Central memory CD8-positive, alpha-beta T cell (primary cell): Measurements from ENCODE around the gene UBXN1.
A peak's percentile ranks its signal among the peaks of the same experiment; 100 is the strongest.

Source experiments
- ATAC-seq: fragments of 150-1000 bp; cut with Tn5 transposase; replicated peaks from 2 replicates; pipeline ENCODE4 v1.10.0; 2022; ENCODE audit warnings: mild to moderate bottlenecking, moderate FRiP score, moderate number of reproducible peaks; ENCODE audit not compliant: poor library complexity, severe bottlenecking; ENCODE audit errors: extremely low read depth
- DNase-seq, 2 donors: peaks; one replicate each; pipeline ENCODE4 v3.0.0; 2021; ENCODE audit warnings: low spot score in 2 of 2
- H3K27ac Mint-ChIP-seq: one replicate; pipeline ENCODE4 v1.8.0; 2022; ENCODE audit warnings: low read depth, mild to moderate bottlenecking, moderate library complexity, mixed read lengths
- H3K27me3 Mint-ChIP-seq: one replicate; pipeline ENCODE4 v1.8.0; 2022; ENCODE audit warnings: mixed read lengths
- H3K36me3 Mint-ChIP-seq: one replicate; pipeline ENCODE4 v1.8.0; 2022; ENCODE audit warnings: mild to moderate bottlenecking, moderate library complexity, mixed read lengths; ENCODE audit not compliant: insufficient read depth
- H3K4me1 Mint-ChIP-seq: one replicate; pipeline ENCODE4 v1.8.0; 2022; ENCODE audit warnings: mixed read lengths
- H3K4me3 Mint-ChIP-seq: one replicate; pipeline ENCODE4 v1.8.0; 2022; ENCODE audit warnings: mild to moderate bottlenecking, moderate library complexity, mixed read lengths
- H3K9me3 Mint-ChIP-seq: one replicate; pipeline ENCODE4 v1.8.0; 2022; ENCODE audit warnings: mixed read lengths

UBXN1 gene

GRCh38 chr11:62716206-62716605, 37.3 kb upstream of the UBXN1 start:
- Mint-ChIP-seq H3K36me3 (peaks cover 90% of the 10 kb centered on the region), H3K27me3 (no peaks in the 10 kb centered on the region)

DNA sequence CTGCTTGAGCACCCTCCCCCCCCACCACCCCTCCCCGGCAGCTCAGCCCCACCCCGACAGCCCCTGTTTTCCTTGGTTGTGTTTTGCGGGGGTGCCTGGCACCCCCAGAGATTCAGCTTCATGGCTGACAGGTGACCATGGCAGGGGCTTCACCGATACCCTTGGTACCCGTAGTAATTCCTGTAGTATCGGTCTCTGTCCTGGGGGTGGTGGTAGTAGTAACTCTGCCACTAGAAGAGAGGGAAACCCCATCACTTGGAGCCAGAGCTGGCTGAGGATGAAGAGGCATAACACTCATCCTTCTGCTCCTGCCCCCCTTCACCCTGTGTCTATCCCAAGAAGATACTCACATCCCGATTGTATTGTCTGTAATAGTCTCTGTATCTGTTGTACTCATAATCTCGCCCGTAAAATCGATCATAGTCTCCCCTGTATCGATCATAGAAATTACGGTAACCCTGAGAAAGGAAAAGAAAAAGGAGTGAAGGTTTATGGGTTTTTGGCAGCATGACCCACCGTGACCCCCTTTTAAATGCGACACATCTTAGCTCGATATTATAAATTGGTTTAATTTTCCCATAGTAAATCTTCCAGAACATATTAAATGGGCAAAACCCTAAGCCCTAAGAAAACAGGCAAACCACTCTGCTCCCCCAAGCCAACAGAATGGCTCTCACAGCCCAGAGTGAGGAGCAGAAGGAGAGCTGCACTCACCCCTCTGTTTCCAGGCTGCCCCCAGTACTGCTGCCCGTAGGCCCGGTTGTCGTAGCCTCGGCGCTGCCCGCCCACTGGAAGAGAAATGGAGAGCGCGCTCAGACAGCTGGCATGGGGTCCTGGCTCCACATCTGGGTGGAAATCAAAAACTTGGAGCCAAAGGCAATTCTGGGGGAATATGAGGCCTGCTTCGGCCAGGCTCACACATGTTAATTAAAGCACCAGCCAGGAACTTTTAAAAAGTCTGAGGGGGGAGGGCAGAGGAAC, 36.6 kb upstream of the UBXN1 start:
- Mint-ChIP-seq H3K9me3 (no peaks in the 10 kb centered on the region), H3K4me1 (peaks cover 21% of the 10 kb centered on the region), H3K27me3 (no peaks in the 10 kb centered on the region), H3K27ac (peak overlapping the region; percentile 57), H3K4me3 (no peak overlapping the region), H3K36me3 (peaks cover 82% of the 10 kb centered on the region)
- no peak for DNase-seq
- ATAC-seq: no peak

More at GRCh38 chr11:62716206-62716605, 37.3 kb upstream of the UBXN1 start:
- H3K9me3 Mint-ChIP-seq: no peaks in the 10 kb centered on the region
- peaks cover 21% of the 10 kb centered on the region for H3K4me1 Mint-ChIP-seq
- DNase-seq (no peak), ATAC-seq (no peak)
- H3K4me3 Mint-ChIP-seq: no peak overlapping the region
- no peak overlapping the region for H3K27ac Mint-ChIP-seq

DNA sequence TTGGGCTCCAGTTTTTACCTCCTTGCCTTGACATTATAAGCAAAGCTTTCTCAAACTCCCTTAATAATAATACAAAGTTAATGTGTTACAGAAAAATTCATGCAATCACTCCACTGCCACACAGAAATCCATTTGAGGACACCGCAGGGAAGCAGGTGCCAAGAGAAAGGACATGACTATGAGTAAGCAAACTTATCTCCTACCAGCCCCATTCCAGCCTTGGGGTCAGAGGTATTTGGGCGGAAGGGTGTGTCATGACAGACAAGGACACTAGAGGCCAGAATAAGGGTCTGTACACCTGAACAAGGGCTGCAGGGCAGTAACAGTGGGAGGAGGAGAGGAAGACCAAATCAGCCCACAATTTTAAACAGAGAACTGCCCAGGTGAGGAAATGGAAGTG, 34.5 kb upstream of the UBXN1 start:
- Mint-ChIP-seq H3K27me3 (no peaks in the 10 kb centered on the region), H3K4me3 (no peak overlapping the region), H3K36me3 (peaks cover 72% of the 10 kb centered on the region), H3K4me1 (peaks cover 31% of the 10 kb centered on the region), H3K9me3 (no peaks in the 10 kb centered on the region), H3K27ac (peak overlapping the region; percentile 49)
- DNase-seq (no peak), ATAC-seq (no peak)

DNA sequence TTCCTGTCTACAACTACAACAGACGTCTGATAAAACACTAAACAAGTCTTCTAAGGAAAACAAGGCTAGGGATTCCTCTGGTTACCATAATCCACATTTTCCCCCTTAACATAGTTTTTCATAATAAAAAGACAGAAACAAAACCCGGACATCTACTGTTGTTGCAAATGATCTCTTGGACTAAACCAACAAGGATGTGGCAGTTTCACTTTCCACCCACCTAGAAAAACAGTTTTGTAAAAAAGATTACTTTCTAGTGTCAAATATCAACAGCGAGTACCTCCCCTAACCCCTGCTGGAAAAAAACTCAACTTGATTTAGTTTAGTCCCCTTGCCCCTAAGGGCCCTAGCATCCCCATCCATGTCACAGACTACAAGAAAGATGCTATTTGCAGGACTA, 34.0 kb upstream of the UBXN1 start:
- DNase-seq (no peak), ATAC-seq (no peak)
- Mint-ChIP-seq H3K27me3 (no peaks in the 10 kb centered on the region), H3K4me1 (peaks cover 31% of the 10 kb centered on the region), H3K4me3 (no peak overlapping the region), H3K36me3 (peaks cover 67% of the 10 kb centered on the region), H3K27ac (peak overlapping the region; percentile 22), H3K9me3 (no peaks in the 10 kb centered on the region)

DNA sequence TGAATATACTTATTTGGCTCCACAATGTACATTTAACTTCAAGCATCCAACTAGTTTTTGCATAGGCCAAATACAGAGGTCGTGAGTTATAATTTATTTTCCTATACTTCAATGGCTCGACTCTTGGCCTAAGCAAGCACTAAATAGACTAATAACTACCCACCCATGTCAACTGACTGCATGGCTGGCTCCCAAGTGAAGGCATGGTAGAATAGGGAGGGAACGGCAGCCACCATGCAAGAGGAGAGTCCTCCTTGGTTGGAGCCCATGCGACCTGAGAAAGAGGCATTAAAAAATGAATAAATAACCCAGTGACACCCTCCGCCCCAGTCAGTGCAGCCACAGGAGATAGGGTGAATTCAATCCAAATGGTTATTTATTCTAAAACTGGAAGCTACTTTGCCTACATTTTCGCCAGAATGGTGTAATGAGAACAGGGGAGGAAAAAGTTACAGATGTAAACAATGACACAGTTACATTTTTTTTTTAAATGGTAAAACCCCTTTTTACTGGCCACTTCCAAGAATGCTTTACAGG, 33.5 kb upstream of the UBXN1 start:
- DNase-seq (no peak), ATAC-seq (no peak)
- H3K27me3 Mint-ChIP-seq: no peaks in the 10 kb centered on the region
- no peak overlapping the region for H3K4me3 Mint-ChIP-seq
- H3K36me3 Mint-ChIP-seq: peaks cover 62% of the 10 kb centered on the region
- H3K27ac Mint-ChIP-seq: peak overlapping the region; percentile 22
- no peaks in the 10 kb centered on the region for H3K9me3 Mint-ChIP-seq
- peaks cover 31% of the 10 kb centered on the region for H3K4me1 Mint-ChIP-seq

DNA sequence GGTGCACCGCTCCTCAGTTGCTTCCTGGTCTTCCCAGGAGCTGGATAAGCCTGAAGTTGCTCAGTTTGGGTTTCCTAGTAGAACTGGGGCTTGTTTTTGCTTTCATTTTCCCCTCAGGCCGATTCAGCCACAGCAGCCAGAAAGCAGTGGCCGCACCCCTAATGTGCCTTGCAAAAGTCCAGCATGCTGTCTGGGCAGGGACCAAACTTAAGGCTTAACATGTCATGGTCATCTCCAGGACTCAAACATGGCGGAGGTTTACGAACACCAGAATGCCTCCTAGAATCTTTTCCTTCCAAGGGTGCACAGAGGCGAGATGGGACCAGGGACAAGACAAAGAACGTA, 31.1 kb upstream of the UBXN1 start:
- ATAC-seq (no peak), DNase-seq (no peak)
- Mint-ChIP-seq H3K27me3 (no peaks in the 10 kb centered on the region), H3K4me1 (peaks cover 44% of the 10 kb centered on the region), H3K9me3 (no peaks in the 10 kb centered on the region), H3K4me3 (peak overlapping the region; percentile 90), H3K27ac (peak overlapping the region; percentile 95), H3K36me3 (peaks cover 39% of the 10 kb centered on the region)

GRCh38 chr11:62709247-62710000, 30.6 kb upstream of the UBXN1 start:
- H3K27ac Mint-ChIP-seq: peak overlapping the region; percentile 95
- H3K4me1 Mint-ChIP-seq: peaks cover 45% of the 10 kb centered on the region
- no peaks in the 10 kb centered on the region for H3K27me3 Mint-ChIP-seq
- DNase-seq: peak; percentile 93 to 98
- H3K36me3 Mint-ChIP-seq: peaks cover 36% of the 10 kb centered on the region
- no peaks in the 10 kb centered on the region for H3K9me3 Mint-ChIP-seq
- peak overlapping the region; percentile 90 for H3K4me3 Mint-ChIP-seq
- ATAC-seq: peak; percentile 81

DNA sequence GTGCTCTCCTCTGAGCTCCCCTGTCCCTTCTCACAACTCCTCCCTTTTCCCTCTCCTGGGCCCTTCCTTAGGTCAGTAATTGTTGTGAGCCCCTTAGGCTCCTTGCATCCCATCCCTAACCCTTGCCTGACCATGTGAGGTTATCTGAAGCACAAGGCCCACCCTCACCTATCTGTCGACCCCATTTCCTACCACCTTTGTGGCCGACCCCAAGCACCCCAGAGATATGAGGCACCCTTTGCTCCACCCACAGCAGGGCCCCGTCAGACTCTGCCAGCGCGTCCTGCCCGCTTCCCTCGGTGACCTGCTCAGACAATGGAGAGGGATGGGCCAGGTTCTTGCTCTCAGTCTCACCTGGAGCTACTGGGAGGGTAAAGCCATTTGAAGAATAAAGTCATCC, 29.9 kb upstream of the UBXN1 start:
- Mint-ChIP-seq H3K4me3 (peak overlapping the region; percentile 90), H3K36me3 (peaks cover 31% of the 10 kb centered on the region), H3K9me3 (no peaks in the 10 kb centered on the region), H3K27me3 (no peaks in the 10 kb centered on the region), H3K4me1 (peaks cover 45% of the 10 kb centered on the region), H3K27ac (peak overlapping the region; percentile 95)
- ATAC-seq (peak; percentile 25), DNase-seq (peak in 1 of 2 donors; percentile 29)

- Mint-ChIP-seq H3K36me3 (peaks cover 27% of the 10 kb centered on the region), H3K9me3 (no peaks in the 10 kb centered on the region), H3K27me3 (no peaks in the 10 kb centered on the region), H3K27ac (peak overlapping the region; percentile 95), H3K4me3 (peak overlapping the region; percentile 90), H3K4me1 (peaks cover 45% of the 10 kb centered on the region)
- DNase-seq: no peak
- ATAC-seq: no peak
Observed at GRCh38 chr11:62708392-62708791, 29.5 kb upstream of the UBXN1 start.

DNA sequence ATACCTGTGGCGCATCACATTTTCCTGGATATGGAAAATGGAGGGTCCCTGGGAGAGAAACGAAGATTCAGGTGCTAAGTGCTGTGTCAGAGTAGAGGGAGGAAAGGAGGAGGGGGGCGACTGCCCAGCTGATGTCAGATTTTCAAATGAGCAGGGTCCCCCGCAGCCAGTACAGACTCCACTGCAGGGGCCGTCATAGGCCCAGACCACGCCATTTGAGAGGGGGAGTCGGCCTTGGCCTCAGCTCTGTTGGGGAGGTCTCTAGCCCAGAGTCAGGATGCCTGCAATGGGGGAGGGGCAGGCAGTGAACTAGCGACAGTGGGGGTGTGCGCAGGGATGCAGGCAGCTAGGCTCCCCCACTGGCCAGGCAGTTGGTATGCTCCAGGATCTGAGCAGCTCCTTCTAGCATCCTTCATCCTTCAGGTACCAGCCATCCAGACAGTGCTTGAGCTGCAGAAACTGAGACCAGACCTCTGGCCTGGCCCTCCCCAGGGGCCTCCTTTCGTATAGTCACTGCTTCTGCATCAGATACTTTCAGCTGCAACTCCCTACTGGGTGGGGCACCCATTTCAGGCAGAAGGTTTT, 28.5 kb upstream of the UBXN1 start, which contains the start of the genes BSCL2 and GNG3:
Gene BSCL2 (minus strand): TSS at position 148 of the 585 bp plus-strand sequence. CDS start 229 bp downstream, outside the sequence.
Gene GNG3 (plus strand): TSS at position 400 of the 585 bp plus-strand sequence. CDS start 620 bp downstream, outside the sequence.
- Mint-ChIP-seq H3K4me3 (peak within 1 kb of the TSS; percentile 90), H3K36me3 (peaks cover 21% of the 10 kb centered on the region), H3K9me3 (no peaks in the 10 kb centered on the region), H3K4me1 (peaks cover 45% of the 10 kb centered on the region), H3K27ac (peak within 1 kb of the TSS; percentile 95), H3K27me3 (no peaks in the 10 kb centered on the region)
- ATAC-seq: no peak
- no peak for DNase-seq

DNA sequence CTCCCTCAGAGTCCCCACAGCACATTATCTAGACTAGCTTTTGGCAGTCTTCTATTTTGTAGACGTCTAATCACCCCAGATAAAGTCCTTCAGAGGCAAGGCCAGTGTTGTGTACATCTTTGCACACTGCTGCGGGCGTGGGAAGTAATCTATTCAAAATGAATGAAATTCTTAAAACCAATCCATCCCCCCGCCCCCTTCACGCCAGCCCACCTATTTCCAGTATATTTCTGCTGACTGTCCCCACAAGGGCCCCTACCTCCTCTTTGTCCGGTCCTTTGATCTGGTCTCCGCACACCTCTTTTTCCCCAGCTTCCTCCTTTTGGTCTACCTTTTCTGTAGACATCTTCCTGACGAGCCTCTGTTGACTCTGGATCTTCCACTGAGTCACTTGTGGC, 28.0 kb upstream of the UBXN1 start:
- H3K27me3 Mint-ChIP-seq: no peaks in the 10 kb centered on the region
- peak overlapping the region; percentile 91 for H3K27ac Mint-ChIP-seq
- no peaks in the 10 kb centered on the region for H3K9me3 Mint-ChIP-seq
- peak overlapping the region; percentile 88 for H3K4me3 Mint-ChIP-seq
- H3K36me3 Mint-ChIP-seq: peaks cover 23% of the 10 kb centered on the region
- ATAC-seq (no peak), DNase-seq (no peak)
- peaks cover 45% of the 10 kb centered on the region for H3K4me1 Mint-ChIP-seq
